SK-N-SH (cell line): ENCODE measurements around the gene MREG.

Source experiments
- CTCF ChIP-seq: fragments of 200-600 bp; sonication (generic); IDR thresholded peaks from 2 replicates; pipeline ENCODE4 v1.6.1; 2017; ENCODE audit warnings: antibody characterized with exemption, mild to moderate bottlenecking, moderate library complexity
- EP300 ChIP-seq, 2 experiments: IDR thresholded peaks; 2 replicates each; pipeline versions ENCODE4 v1.4.0 to v1.6.1; 2012; ENCODE audit warnings: borderline replicate concordance in 1 of 2, low read depth in 1 of 2, low read length in 1 of 2
- EZH2phosphoT487 ChIP-seq: fragments of 200-600 bp; sonication (generic); IDR thresholded peaks from 2 replicates; pipeline ENCODE4 v1.6.1; 2017; ENCODE audit warnings: low read depth, mixed run types, mild to moderate bottlenecking, antibody characterized with exemption, moderate library complexity, borderline replicate concordance
- NFIC ChIP-seq: IDR thresholded peaks from 2 replicates; pipeline ENCODE4 v1.4.0; 2012; ENCODE audit warnings: borderline replicate concordance
- POLR2AphosphoS5 ChIP-seq: IDR thresholded peaks from 2 replicates; pipeline ENCODE4 v1.6.1; 2012; ENCODE audit warnings: low read depth, low read length
- RXRA ChIP-seq: IDR thresholded peaks from 2 replicates; pipeline ENCODE4 v1.4.0; 2012; ENCODE audit warnings: low read depth, mild to moderate bottlenecking, borderline replicate concordance
- TAF1 ChIP-seq: IDR thresholded peaks from 2 replicates; pipeline ENCODE4 v1.6.1; 2012; ENCODE audit warnings: low read depth, mild to moderate bottlenecking, low read length, moderate library complexity, borderline replicate concordance
- TEAD4 ChIP-seq: IDR thresholded peaks from 2 replicates; pipeline ENCODE4 v1.4.0; 2012; ENCODE audit warnings: mild to moderate bottlenecking, borderline replicate concordance; ENCODE audit not compliant: insufficient read depth
- YY1 ChIP-seq: IDR thresholded peaks from 2 replicates; pipeline ENCODE4 v1.4.0; 2012; ENCODE audit warnings: low read depth, mild to moderate bottlenecking

GRCh38 chr2:215919624-215920243, 93.6 kb downstream of the MREG start:
- TF ChIP-seq CTCF (no peak), EP300 (IDR thresholded peaks at IDR 0.05; ENCODE audit: borderline replicate concordance in 1 of 2, low read depth in 1 of 2, low read length in 1 of 2) (no peak), RXRA (no peak), TEAD4 (no peak), EZH2phosphoT487 (no peak), YY1 (no peak), POLR2AphosphoS5 (no peak), NFIC (no peak), TAF1 (no peak)
